ENCODE results near the gene ESPL1.

The ESPL1 gene

GRCh38 chr12:53338017-53338416 lies 69.9 kb downstream of the ESPL1 start:
- no peak for DNase-seq (ENCODE audit: low read depth)

DNA sequence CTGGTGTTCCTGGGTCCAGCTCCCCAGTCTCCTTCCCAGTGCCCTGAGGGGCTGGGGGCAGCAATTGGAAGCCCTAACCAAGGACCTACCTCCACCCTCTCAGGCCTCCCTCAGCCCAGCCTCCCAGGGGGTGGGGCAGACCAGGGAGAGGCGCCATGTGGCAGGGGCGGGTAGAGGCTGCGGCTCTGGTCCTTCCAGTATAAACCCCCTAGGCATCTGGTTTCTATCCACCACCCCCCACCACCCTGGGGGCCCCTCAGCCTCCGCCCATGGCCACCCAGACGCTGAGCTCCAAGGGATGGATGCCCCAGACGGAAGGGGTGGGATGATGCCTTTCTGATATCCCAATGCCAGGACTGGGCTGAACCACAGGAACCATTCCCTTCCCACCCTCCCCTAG lies 70.8 kb downstream of the ESPL1 start:
- no peak for DNase-seq (ENCODE audit: low read depth)

DNA sequence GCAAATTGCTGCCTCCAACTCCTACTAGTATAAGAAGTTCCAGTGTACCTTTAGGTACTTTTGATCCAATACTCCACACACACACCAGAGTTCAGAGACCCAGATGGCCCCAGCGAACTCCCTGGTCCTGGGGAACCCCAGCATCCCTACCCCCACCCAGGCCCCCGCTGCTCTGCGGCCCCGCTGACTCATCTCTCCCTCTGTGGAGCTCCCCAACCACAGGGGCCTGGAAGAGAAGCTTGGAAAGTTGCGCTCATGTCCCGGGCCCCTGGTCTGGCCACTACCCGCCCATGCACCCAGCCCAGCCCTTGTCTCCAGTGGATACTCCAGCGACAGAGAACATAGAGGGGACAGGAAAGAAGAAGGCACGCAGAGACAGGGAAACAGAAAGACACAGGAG lies 72.3 kb downstream of the ESPL1 start:
- DNase-seq (ENCODE audit: low read depth), result no peak

Data from activated T-cell treated with anti-CD3 and anti-CD28 coated beads for 24 hours (primary cell).